Activated naive CD8-positive, alpha-beta T cell treated with anti-CD3 and anti-CD28 coated beads, Interleukin-2, amount 10 ng/mL, durations not matched to agents 7 days and 5 days (primary cell): ENCODE data around the gene HIRA. TPM values are rescaled to one million over a fixed set of nuclear protein-coding genes. Genes with fewer than 3 reads are reported as not detected.

Experiments used
- ATAC-seq: fragments of 150-1000 bp; cut with Tn5 transposase; one replicate; pipeline ENCODE4 v1.10.0; 2021; ENCODE audit warnings: low read depth, moderate library complexity
- POLR2A ChIA-PET: fragments of 350-600 bp; sonication (Branson Sonifier 250); formaldehyde crosslinking; loops from one replicate; lab custom pipeline; 2021; ENCODE audit warnings: antibody characterized with exemption; lab: Charles Lee
- DNase-seq: peaks from one replicate; pipeline ENCODE4 v3.0.0; 2021
- H3K27ac Mint-ChIP-seq: one replicate; pipeline ENCODE4 v1.8.0; 2022; ENCODE audit warnings: mild to moderate bottlenecking, mixed read lengths
- H3K27me3 Mint-ChIP-seq: one replicate; pipeline ENCODE4 v1.8.0; 2022; ENCODE audit warnings: mild to moderate bottlenecking, moderate library complexity, mixed read lengths
- H3K36me3 Mint-ChIP-seq: one replicate; pipeline ENCODE4 v1.8.0; 2021; ENCODE audit warnings: mild to moderate bottlenecking, mixed read lengths
- H3K4me1 Mint-ChIP-seq: one replicate; pipeline ENCODE4 v1.8.0; 2021; ENCODE audit warnings: mixed read lengths
- H3K4me3 Mint-ChIP-seq: one replicate; pipeline ENCODE4 v1.8.0; 2022; ENCODE audit warnings: mild to moderate bottlenecking, moderate library complexity, mixed read lengths
- H3K9me3 Mint-ChIP-seq: one replicate; pipeline ENCODE4 v1.8.0; 2021; ENCODE audit warnings: mixed read lengths
- total RNA-seq, 2 experiments: library from RNA; stranded (reverse); gene quantifications; one replicate each; pipeline ENCODE4 v1.2.3, GENCODE V29; 2021

Gene HIRA
- total RNA-seq, 2 experiments from 2014 or later = 37.8 to 42.7 TPM

DNA sequence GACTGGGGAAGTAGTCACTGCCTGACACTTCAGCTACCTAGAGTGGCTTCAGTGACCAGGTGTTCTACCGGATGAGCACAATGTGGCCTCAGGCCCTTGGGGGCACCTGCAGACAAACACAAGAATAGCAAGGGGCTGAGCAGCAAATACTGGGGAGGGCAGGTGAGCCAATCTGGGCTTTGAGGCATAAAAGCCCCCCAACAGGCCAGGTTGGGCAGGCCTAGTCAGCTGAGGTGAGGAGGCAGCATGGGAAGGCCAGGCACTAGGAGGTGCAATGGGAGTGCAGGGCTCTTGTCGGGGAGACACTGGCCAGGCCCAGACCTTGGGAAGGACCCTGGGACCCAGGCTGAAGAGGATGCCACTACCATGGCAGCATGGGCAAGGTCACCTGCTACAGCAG lies 38.5 kb upstream of the HIRA start:
- POLR2A ChIA-PET = no interaction called here
- no peaks in the 10 kb centered on the region for H3K9me3 Mint-ChIP-seq
- peaks cover 8% of the 10 kb centered on the region for H3K4me1 Mint-ChIP-seq
- H3K4me3 Mint-ChIP-seq = no peak overlapping the region
- DNase-seq = no peak
- peaks cover 13% of the 10 kb centered on the region for H3K36me3 Mint-ChIP-seq
- no peak for ATAC-seq
- no peak overlapping the region for H3K27ac Mint-ChIP-seq
- no peaks in the 10 kb centered on the region for H3K27me3 Mint-ChIP-seq

DNA sequence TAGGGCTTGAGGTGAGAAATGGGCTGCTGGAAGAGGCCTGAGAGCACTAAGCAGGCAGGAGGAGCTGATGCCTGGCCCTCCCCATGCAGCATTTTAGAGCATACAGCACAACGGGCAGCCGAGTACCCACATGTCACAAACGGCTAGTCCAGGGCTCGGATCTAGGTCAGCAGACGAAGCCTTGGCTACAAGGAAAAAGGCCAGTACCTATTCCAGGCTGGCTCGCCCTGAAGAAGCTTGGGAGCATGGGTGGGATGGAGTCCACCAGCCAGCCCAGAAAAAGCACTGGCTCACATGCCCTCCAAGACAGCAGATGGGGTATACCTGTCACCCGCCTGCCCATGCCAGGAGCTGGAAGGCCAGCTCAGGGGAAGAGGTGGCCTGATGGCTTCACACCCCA lies 37.9 kb upstream of the HIRA start:
- POLR2A ChIA-PET = no interaction called here
- ATAC-seq = no peak
- Mint-ChIP-seq H3K4me1 (peaks cover 8% of the 10 kb centered on the region), H3K9me3 (no peaks in the 10 kb centered on the region), H3K27ac (no peak overlapping the region), H3K36me3 (peaks cover 13% of the 10 kb centered on the region), H3K27me3 (no peaks in the 10 kb centered on the region), H3K4me3 (no peak overlapping the region)
- no peak for DNase-seq

GRCh38 chr22:19467912-19468311 lies 36.4 kb upstream of the HIRA start:
- Mint-ChIP-seq H3K4me3 (no peak overlapping the region), H3K27me3 (no peaks in the 10 kb centered on the region), H3K9me3 (no peaks in the 10 kb centered on the region), H3K4me1 (peaks cover 5% of the 10 kb centered on the region), H3K36me3 (peaks cover 15% of the 10 kb centered on the region), H3K27ac (no peak overlapping the region)
- ATAC-seq (no peak), DNase-seq (no peak)
- POLR2A ChIA-PET = no interaction called here

DNA sequence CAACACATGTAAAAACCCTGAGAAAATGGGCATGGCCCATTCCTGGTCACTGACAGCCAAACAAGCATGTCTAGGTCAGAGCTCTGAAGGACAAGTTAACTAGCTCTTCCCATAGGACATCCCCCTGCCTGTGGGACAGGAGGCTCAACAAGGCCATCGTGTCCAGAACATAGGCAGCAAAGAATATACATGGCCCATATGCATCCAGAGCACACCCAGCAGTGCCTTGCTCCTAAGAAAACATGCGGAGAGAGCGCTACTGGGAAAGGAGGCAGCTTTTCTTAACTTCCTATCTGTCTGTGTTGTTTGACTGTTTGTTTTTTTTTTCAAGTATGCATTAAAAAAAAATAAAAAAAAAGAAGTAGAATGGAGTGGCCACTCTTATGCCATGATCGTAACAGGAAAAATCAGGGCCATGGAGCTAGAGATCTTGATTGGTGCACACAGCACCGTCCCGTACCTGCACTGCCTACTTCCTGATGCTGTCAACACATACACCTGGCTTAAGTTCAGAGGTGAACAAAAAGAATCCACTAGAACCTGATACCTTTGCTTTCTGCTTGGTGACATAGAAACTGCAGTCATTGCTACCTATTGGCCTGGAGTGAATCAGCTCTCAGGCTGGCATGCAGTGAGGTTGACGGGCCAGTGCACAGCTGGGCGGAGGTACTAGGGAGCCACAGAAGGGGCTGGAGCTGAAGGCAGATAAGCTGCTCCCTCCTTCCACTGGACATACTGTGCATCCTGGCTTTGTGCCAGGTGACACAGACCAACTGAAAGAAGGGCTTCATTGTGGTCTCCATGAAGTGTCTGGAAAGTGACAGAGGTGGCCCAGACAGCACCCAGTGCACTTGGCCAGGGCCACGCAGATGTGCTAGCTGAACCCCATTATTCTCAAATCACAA lies 35.6 kb upstream of the HIRA start:
- Mint-ChIP-seq H3K4me1 (peaks cover 5% of the 10 kb centered on the region), H3K36me3 (peaks cover 16% of the 10 kb centered on the region), H3K4me3 (no peak overlapping the region), H3K9me3 (no peaks in the 10 kb centered on the region), H3K27ac (no peak overlapping the region), H3K27me3 (no peaks in the 10 kb centered on the region)
- DNase-seq = no peak
- no peak for ATAC-seq
- POLR2A ChIA-PET = interaction anchor here (0.6 kb wide), 1 partner anchor 116 kb away, joined by 3 read pairs; no protein-coding TSS in a partner anchor

GRCh38 chr22:19466126-19466716 lies 34.7 kb upstream of the HIRA start:
- no peaks in the 10 kb centered on the region for H3K9me3 Mint-ChIP-seq
- ATAC-seq = no peak
- POLR2A ChIA-PET = interaction anchor here (0.6 kb wide), 1 partner anchor 116 kb away, joined by 3 read pairs; no protein-coding TSS in a partner anchor
- no peaks in the 10 kb centered on the region for H3K27me3 Mint-ChIP-seq
- DNase-seq = no peak
- H3K36me3 Mint-ChIP-seq = peaks cover 21% of the 10 kb centered on the region
- no peak overlapping the region for H3K27ac Mint-ChIP-seq
- H3K4me1 Mint-ChIP-seq = peaks cover 5% of the 10 kb centered on the region
- no peak overlapping the region for H3K4me3 Mint-ChIP-seq

- ATAC-seq = no peak
- no peak overlapping the region for H3K27ac Mint-ChIP-seq
- H3K4me1 Mint-ChIP-seq = peaks cover 5% of the 10 kb centered on the region
- no peaks in the 10 kb centered on the region for H3K27me3 Mint-ChIP-seq
- POLR2A ChIA-PET = no interaction called here
- DNase-seq = no peak
- no peak overlapping the region for H3K4me3 Mint-ChIP-seq
- no peaks in the 10 kb centered on the region for H3K9me3 Mint-ChIP-seq
- peaks cover 19% of the 10 kb centered on the region for H3K36me3 Mint-ChIP-seq
Measured at GRCh38 chr22:19464975-19465374, 33.4 kb upstream of the HIRA start.

- ATAC-seq (peak; percentile 33), DNase-seq (no peak)
- no peak overlapping the region for H3K27ac Mint-ChIP-seq
- no peak overlapping the region for H3K4me3 Mint-ChIP-seq
- no peaks in the 10 kb centered on the region for H3K9me3 Mint-ChIP-seq
- no peaks in the 10 kb centered on the region for H3K27me3 Mint-ChIP-seq
- POLR2A ChIA-PET = interaction anchor here (0.8 kb wide), 1 partner anchor 30 kb away, joined by 3 read pairs; no protein-coding TSS in a partner anchor
- H3K36me3 Mint-ChIP-seq = peaks cover 16% of the 10 kb centered on the region
- H3K4me1 Mint-ChIP-seq = peaks cover 5% of the 10 kb centered on the region
Measured at GRCh38 chr22:19464546-19464945, 33.0 kb upstream of the HIRA start.

GRCh38 chr22:19463491-19464469 lies 32.2 kb upstream of the HIRA start:
- Mint-ChIP-seq H3K27ac (no peak overlapping the region), H3K36me3 (peaks cover 16% of the 10 kb centered on the region), H3K9me3 (no peaks in the 10 kb centered on the region), H3K4me1 (peaks cover 5% of the 10 kb centered on the region), H3K27me3 (no peaks in the 10 kb centered on the region), H3K4me3 (no peak overlapping the region)
- POLR2A ChIA-PET = interaction anchor here (0.8 kb wide), 1 partner anchor 29 kb away, joined by 3 read pairs; no protein-coding TSS in a partner anchor
- ATAC-seq = no peak
- DNase-seq = no peak

DNA sequence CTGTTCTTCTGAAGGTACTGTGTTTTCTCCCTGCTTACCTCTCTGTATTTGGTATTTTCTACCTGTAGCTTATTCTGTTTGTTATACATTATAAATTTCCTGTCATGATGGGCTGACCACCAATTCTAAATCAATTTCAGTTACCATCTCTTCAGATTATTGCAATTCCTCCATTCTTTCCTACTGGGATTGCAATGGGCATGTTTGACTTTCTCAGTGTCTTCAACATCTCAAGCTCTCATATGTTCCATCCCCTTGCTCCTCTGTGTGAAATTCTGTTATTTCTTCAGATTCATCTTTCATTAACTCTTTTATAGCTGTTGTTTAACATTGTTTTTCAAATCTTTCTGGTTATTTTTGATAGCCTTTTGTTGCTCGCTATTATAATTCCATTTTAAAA lies 31.5 kb upstream of the HIRA start:
- Mint-ChIP-seq H3K4me3 (no peak overlapping the region), H3K4me1 (peaks cover 5% of the 10 kb centered on the region), H3K36me3 (peaks cover 16% of the 10 kb centered on the region), H3K9me3 (no peaks in the 10 kb centered on the region), H3K27ac (no peak overlapping the region), H3K27me3 (no peaks in the 10 kb centered on the region)
- DNase-seq (no peak), ATAC-seq (no peak)
- POLR2A ChIA-PET = no interaction called here

DNA sequence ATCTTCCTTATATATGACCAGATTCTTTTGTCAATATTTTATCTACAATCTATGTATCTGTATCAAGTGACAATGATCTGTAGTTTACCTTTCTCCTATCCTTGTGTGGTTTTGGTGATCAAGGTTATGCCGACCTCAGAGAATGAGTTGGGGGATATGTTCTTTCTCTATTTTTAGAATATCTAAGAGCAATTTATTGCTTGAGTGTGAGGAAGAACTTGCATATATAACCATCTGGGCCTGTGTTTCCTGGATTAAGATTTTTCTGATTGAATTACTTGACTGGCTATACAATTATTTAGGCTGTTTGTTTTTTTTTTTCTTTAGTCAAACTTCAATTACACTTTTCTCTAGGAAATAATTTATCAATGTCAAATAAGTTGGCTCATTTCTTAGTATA lies 30.0 kb upstream of the HIRA start:
- peaks cover 5% of the 10 kb centered on the region for H3K4me1 Mint-ChIP-seq
- no peak overlapping the region for H3K27ac Mint-ChIP-seq
- DNase-seq (no peak), ATAC-seq (no peak)
- peaks cover 16% of the 10 kb centered on the region for H3K36me3 Mint-ChIP-seq
- H3K9me3 Mint-ChIP-seq = no peaks in the 10 kb centered on the region
- no peak overlapping the region for H3K4me3 Mint-ChIP-seq
- H3K27me3 Mint-ChIP-seq = no peaks in the 10 kb centered on the region
- POLR2A ChIA-PET = no interaction called here

GRCh38 chr22:19460036-19460435 lies 28.5 kb upstream of the HIRA start:
- DNase-seq = no peak
- Mint-ChIP-seq H3K27me3 (no peaks in the 10 kb centered on the region), H3K9me3 (no peaks in the 10 kb centered on the region), H3K4me1 (peaks cover 4% of the 10 kb centered on the region), H3K36me3 (peaks cover 17% of the 10 kb centered on the region), H3K4me3 (no peak overlapping the region), H3K27ac (no peak overlapping the region)
- POLR2A ChIA-PET = no interaction called here
- ATAC-seq = no peak

DNA sequence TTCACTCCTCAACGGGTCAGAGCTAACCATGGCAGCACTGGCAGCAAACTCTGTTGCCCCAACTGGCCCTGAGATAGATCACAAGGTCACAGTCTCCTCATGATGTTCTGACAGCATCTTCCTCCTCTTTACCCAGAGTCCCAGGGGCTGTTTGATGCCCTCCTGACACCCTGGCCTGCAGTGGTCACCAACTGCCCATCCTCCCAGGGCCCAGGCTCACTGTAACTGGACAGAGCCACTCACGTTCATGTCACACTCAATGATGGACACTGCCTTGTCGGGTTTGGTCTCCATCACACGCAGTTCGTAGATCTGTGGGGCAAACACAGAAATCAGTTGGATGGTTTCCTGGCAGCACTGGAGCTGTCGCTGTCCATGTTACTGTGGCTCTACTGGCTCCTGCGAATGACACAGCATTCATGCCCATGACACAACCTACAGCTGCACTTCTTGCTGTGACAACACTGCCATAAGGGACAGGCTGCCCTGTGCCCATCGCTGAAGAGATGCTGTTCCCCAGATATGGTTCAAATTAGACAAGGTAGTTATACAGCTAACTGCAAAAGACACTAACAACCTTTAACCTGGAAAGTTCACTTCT lies 26.4 kb upstream of the HIRA start:
- Mint-ChIP-seq H3K36me3 (peaks cover 15% of the 10 kb centered on the region), H3K4me3 (no peak overlapping the region), H3K9me3 (no peaks in the 10 kb centered on the region), H3K27me3 (no peaks in the 10 kb centered on the region), H3K4me1 (peaks cover 4% of the 10 kb centered on the region), H3K27ac (no peak overlapping the region)
- POLR2A ChIA-PET = interaction anchor here (0.6 kb wide), 1 partner anchor 30 kb away, joined by 3 read pairs; no protein-coding TSS in a partner anchor
- DNase-seq = no peak
- ATAC-seq = no peak
